SK-N-SH (cell line): ENCODE data around the gene DGKD. TPM values are rescaled to one million over a fixed set of nuclear protein-coding genes. Genes with fewer than 3 reads are reported as not detected.
"Not testable (repeated sequence)": the region's sequence is repeated elsewhere in the genome, so short reads cannot be mapped to it uniquely, and the experiment has no call there.

Experiments used
- CTCF ChIA-PET: fragments of 300-600, 350-600 bp; formaldehyde crosslinking; extraction: SDS; loops from one replicate; lab custom pipeline; 2021; lab: Yijun Ruan, JAX
- POLR2A ChIA-PET: fragments of 350-600 bp; sonication (Branson Sonifier 250); formaldehyde crosslinking; extraction: SDS; loops from one replicate; lab custom pipeline; 2020; ENCODE audit warnings: antibody characterized with exemption, inconsistent platforms; lab: Yijun Ruan, JAX
- DNase-seq: peaks from one replicate; pipeline ENCODE4 v3.0.0; 2012
- H2AFZ ChIP-seq: fragments of 200-600 bp; sonication (generic); 2 replicates; pipeline ENCODE4 v1.8.1; 2016; ENCODE audit warnings: antibody characterized with exemption, mild to moderate bottlenecking, low read depth
- H3F3A ChIP-seq: fragments of 200-600 bp; sonication (generic); replicated peaks from 2 replicates; pipeline ENCODE3; 2016; ENCODE audit warnings: antibody characterized with exemption, mild to moderate bottlenecking; ENCODE audit not compliant: insufficient read depth
- H3K27ac ChIP-seq, 2 experiments: fragments of 200-500 bp in 1 of 2; fragments of 200-600 bp in 1 of 2; sonication (Bioruptor generic) in 1 of 2; sonication (generic), shearing (Covaris generic) in 1 of 2; 2 replicates each; pipeline versions ENCODE4 v1.5.1 to v1.6.1; 2014 to 2016; ENCODE audit warnings: low read depth in 2 of 2, inconsistent platforms in 1 of 2, low read length in 1 of 2, mild to moderate bottlenecking in 1 of 2, mixed read lengths in 1 of 2
- H3K27me3 ChIP-seq: fragments of 200-600 bp; sonication (generic), shearing (Covaris generic); 2 replicates; pipeline ENCODE4 v1.6.1; 2016; ENCODE audit warnings: mixed run types; ENCODE audit not compliant: insufficient read depth
- H3K36me3 ChIP-seq, 2 experiments: fragments of 200-500 bp in 1 of 2; fragments of 200-600 bp in 1 of 2; sonication (Bioruptor generic) in 1 of 2; sonication (generic) in 1 of 2; replicated peaks in 1 of 2; 2 replicates each; pipeline versions ENCODE3 to v1.5.1; 2014 to 2016; ENCODE audit warnings: low read length in 1 of 2, mild to moderate bottlenecking in 1 of 2; ENCODE audit not compliant: insufficient read depth in 2 of 2, control insufficient read depth in 1 of 2
- H3K4me1 ChIP-seq, 2 experiments: fragments of 200-500 bp in 1 of 2; fragments of 200-600 bp in 1 of 2; sonication (Bioruptor generic) in 1 of 2; sonication (generic), shearing (Covaris generic) in 1 of 2; 2 replicates each; pipeline versions ENCODE4 v1.5.1 to v1.6.1; 2014 to 2016; ENCODE audit warnings: low read depth in 1 of 2, low read length in 1 of 2, mixed run types in 1 of 2; ENCODE audit not compliant: insufficient read depth in 2 of 2, control insufficient read depth in 1 of 2
- H3K4me2 ChIP-seq: fragments of 200-600 bp; sonication (generic), shearing (Covaris generic); 2 replicates; pipeline ENCODE4 v1.6.1; 2017; ENCODE audit warnings: mixed run types
- H3K4me3 ChIP-seq, 2 experiments: fragments of 200-500 bp in 1 of 2; fragments of 200-600 bp in 1 of 2; sonication (Bioruptor generic) in 1 of 2; sonication (generic), shearing (Covaris generic) in 1 of 2; 2 replicates each; pipeline versions ENCODE4 v1.5.1 to v1.8.1; 2014 to 2016; ENCODE audit warnings: low read depth in 2 of 2, inconsistent platforms in 1 of 2, low read length in 1 of 2, mild to moderate bottlenecking in 1 of 2, mixed read lengths in 1 of 2, moderate library complexity in 1 of 2
- H3K79me2 ChIP-seq: fragments of 200-600 bp; sonication (generic); 2 replicates; pipeline ENCODE4 v1.8.1; 2017; ENCODE audit warnings: mild to moderate bottlenecking; ENCODE audit not compliant: insufficient read depth
- H3K9ac ChIP-seq: fragments of 200-600 bp; sonication (generic); 2 replicates; pipeline ENCODE4 v1.6.1; 2017; ENCODE audit warnings: mixed run types
- H3K9me2 ChIP-seq: fragments of 200-600 bp; sonication (generic); 2 replicates; pipeline ENCODE4 v1.6.1; 2017; ENCODE audit warnings: mixed run types
- H3K9me3 ChIP-seq: fragments of 200-600 bp; sonication (generic); 2 replicates; pipeline ENCODE4 v1.6.1; 2017; ENCODE audit warnings: mixed run types, mild to moderate bottlenecking, moderate library complexity
- H4K20me1 ChIP-seq: fragments of 200-600 bp; sonication (generic); 2 replicates; pipeline ENCODE4 v1.6.1; 2017; ENCODE audit warnings: mild to moderate bottlenecking, mixed run types; ENCODE audit not compliant: insufficient read depth
- CHD2 ChIP-seq: fragments of 150-350 bp; IDR thresholded peaks from 2 replicates; pipeline ENCODE4 v1.6.1; 2018; ENCODE audit warnings: low read length; ENCODE audit not compliant: partially characterized antibody
- POLR2AphosphoS5 ChIP-seq: IDR thresholded peaks from 2 replicates; pipeline ENCODE4 v1.6.1; 2012; ENCODE audit warnings: low read depth, low read length
- REST ChIP-seq: IDR thresholded peaks from 2 replicates; pipeline ENCODE4 v1.6.1; 2012; ENCODE audit warnings: mild to moderate bottlenecking, low read depth, low read length, moderate library complexity
- RXRA ChIP-seq: IDR thresholded peaks from 2 replicates; pipeline ENCODE4 v1.4.0; 2012; ENCODE audit warnings: low read depth, mild to moderate bottlenecking, borderline replicate concordance
- SMC3 ChIP-seq: IDR thresholded peaks from 2 replicates; pipeline ENCODE4 v1.6.1; 2012; ENCODE audit warnings: low read depth, low read length, improper control_type of control experiment
- TCF12 ChIP-seq: IDR thresholded peaks from 2 replicates; pipeline ENCODE4 v1.4.0; 2012
- WGBS: methylation state at CpG from one replicate; pipeline ENCODE4 v1.1.6; 2017; ENCODE audit warnings: low lambda C conversion rate; 5-methylcytosine and 5-hydroxymethylcytosine counted together
- polyA plus RNA-seq, 3 experiments: library from polyadenylated mRNA; depleted of rRNA; stranded (reverse); fragments of >200 nt; gene quantifications; 2 replicates each; pipeline ENCODE4 v1.2.3, GENCODE V29; 2012
- TF ChIP-seq, protein P1 (sequence below): IDR thresholded peaks from 2 replicates; pipeline ENCODE4 v1.4.0; 2012; ENCODE audit warnings: low read depth, borderline replicate concordance

DGKD gene
- polyA plus RNA-seq, 1 of the 3 experiments (the other 2 are of a cell fraction), result 21.7 TPM

DNA sequence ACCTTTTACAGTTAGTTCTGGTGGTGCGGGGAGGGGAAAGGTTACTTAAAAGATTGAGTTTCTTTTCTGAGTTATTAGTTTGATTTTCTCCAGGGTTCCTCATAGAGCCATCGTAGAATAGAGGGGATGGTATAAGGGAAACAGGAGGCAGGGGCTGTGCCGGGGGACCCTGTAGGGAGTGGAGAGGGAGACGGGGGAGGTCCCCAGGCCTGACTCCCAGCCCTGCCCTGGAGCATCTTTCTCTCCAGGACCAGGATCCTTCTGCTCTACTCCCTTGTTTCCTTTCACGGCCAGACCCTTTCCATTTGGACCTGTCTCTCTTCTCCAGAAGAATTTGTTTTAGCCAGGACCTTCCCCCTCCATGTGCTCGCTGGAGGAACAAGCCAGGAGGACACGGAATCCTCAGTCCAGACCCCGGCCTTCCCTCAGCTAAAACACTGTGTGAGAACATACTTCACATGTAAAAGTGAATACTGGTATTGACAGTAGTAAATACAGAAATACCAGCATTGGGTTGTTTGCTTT lies 35.4 kb downstream of the DGKD start:
- Histone ChIP-seq H3K4me1 (peaks cover 20 to 28% of the 10 kb centered on the region in 2 experiments), H3K9me2 (no peaks in the 10 kb centered on the region), H3K9ac (no peak overlapping the region), H3K27me3 (no peaks in the 10 kb centered on the region), H3K36me3 (peaks cover 0 to 28% of the 10 kb centered on the region in 2 experiments), H3K4me2 (no peak overlapping the region), H3F3A (peaks cover 10% of the 10 kb centered on the region), H4K20me1 (peaks cover 29% of the 10 kb centered on the region), H3K79me2 (peaks cover 16% of the 10 kb centered on the region; the same call in 1 of the 2 replicates), H3K9me3 (no peaks in the 10 kb centered on the region)
- POLR2A ChIA-PET, result no interaction called here
- DNase-seq, result no peak
- no peak for TF ChIP-seq CHD2
- TF ChIP-seq TCF12, result no peak
- TF ChIP-seq, all 33 proteins: peak for 0
- Histone ChIP-seq H3K27ac (no peak overlapping the region), H3K4me3 (no peak overlapping the region), H2AFZ (no peak overlapping the region)
- 94% methylated on average over 8 of the region's 8 CpGs for WGBS
- CTCF ChIA-PET, result interaction anchor here (1.4 kb wide), 1 partner anchor 53 kb away, joined by 6 read pairs; no protein-coding TSS in a partner anchor

- Histone ChIP-seq H2AFZ (no peak overlapping the region), H3F3A (peaks cover 5% of the 10 kb centered on the region), H3K9ac (no peak overlapping the region), H3K4me3 (no peak overlapping the region), H3K79me2 (no peaks in the 10 kb centered on the region), H3K4me2 (no peak overlapping the region), H3K36me3 (peaks cover 0 to 36% of the 10 kb centered on the region in 2 experiments), H3K27me3 (no peaks in the 10 kb centered on the region), H3K9me3 (no peaks in the 10 kb centered on the region), H3K4me1 (peaks cover 0 to 6% of the 10 kb centered on the region in 2 experiments; a peak in 1 of 4 replicates), H3K9me2 (no peaks in the 10 kb centered on the region), H3K27ac (no peak overlapping the region), H4K20me1 (no peaks in the 10 kb centered on the region)
- ChIA-PET CTCF (no interaction called here), POLR2A (no interaction called here)
- TF ChIP-seq, protein P1, sequence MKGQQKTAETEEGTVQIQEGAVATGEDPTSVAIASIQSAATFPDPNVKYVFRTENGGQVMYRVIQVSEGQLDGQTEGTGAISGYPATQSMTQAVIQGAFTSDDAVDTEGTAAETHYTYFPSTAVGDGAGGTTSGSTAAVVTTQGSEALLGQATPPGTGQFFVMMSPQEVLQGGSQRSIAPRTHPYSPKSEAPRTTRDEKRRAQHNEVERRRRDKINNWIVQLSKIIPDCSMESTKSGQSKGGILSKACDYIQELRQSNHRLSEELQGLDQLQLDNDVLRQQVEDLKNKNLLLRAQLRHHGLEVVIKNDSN, result no peak
- TF ChIP-seq RXRA (no peak), SMC3 (no peak), POLR2AphosphoS5 (no peak), REST (no peak)
- WGBS, result 97% methylated on average over 7 of the region's 7 CpGs
- no peak for DNase-seq
These were observed 41.4 kb downstream of the DGKD start for GRCh38 chr2:233395687-233396086.

DNA sequence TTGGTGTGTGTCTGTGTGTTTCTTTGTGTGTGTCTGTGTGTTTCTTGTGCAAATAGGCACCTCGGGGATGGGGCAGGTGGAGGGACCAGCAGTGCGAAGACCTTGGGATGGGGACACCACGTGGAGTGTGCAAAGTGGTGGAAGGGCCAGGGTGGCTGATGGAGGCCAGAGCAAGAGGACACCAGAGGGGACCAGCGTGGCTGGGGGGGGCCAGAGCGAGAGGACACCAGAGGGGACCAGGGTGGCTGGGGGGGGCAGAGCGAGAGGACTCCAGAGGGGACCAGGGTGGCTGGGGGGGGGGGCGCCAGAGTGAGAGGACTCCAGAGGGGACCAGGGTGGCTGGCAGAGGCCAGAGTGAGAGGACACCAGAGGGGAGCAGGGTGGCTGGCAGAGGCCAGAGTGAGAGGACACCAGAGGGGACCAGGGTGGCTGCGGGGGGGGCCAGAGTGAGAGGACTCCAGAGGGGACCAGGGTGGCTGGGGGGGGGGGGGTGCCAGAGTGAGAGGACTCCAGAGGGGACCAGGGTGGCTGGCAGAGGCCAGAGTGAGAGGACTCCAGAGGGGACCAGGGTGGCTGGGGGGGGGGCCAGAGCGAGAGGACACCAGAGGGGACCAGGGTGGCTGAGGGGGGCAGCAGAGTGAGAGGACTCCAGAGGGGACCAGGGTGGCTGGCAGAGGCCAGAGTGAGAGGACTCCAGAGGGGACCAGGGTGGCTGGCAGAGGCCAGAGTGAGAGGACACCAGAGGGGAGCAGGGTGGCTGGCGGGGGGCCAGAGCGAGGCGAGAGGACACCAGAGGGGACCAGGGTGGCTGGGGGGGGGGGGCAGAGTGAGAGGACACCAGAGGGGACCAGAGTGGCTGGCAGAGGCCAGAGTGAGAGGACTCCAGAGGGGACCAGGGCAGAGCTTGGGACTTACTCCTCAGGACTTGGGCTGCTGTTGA lies 42.7 kb downstream of the DGKD start:
- H3K9ac ChIP-seq, H3K4me1 ChIP-seq, H3K4me2 ChIP-seq, POLR2A ChIA-PET, H3K9me2 ChIP-seq, H2AFZ ChIP-seq, CTCF ChIA-PET, H3K9me3 ChIP-seq, H4K20me1 ChIP-seq, H3K27ac ChIP-seq, H3K79me2 ChIP-seq, DNase-seq, H3K27me3 ChIP-seq, H3K4me3 ChIP-seq, H3F3A ChIP-seq: not testable (repeated sequence)
- H3K36me3 ChIP-seq, result peaks cover 0 to 24% of the 10 kb centered on the region in 2 experiments
- 93% methylated on average over 12 of the region's 12 CpGs for WGBS
